K562 (cell line): ENCODE data around the gene RNF144A. TPM values are rescaled to one million over a fixed set of nuclear protein-coding genes. Genes with fewer than 3 reads are reported as not detected.
A peak's percentile ranks its signal among the peaks of the same experiment; 100 is the strongest.
"Not testable (repeated sequence)": the region's sequence is repeated elsewhere in the genome, so short reads cannot be mapped to it uniquely, and the experiment has no call there.

Experiments used
- ATAC-seq: fragments of 200-7000 bp; cut with Tn5 transposase; 3 replicates; pipeline ENCODE4 v1.9.1; 2020; ENCODE audit warnings: moderate library complexity
- BruUV-seq: library from RNA; stranded (reverse); fragments of 400-500 nt; replicated peaks from 2 replicates; lab custom pipeline; 2021; lab: Mats Ljungman, UMichigan
- CTCF ChIA-PET: fragments of 300-600 bp; formaldehyde crosslinking; extraction: SDS; loops from one replicate; lab custom pipeline; 2021; ENCODE audit warnings: low intra/inter-chr PET ratio; lab: Yijun Ruan, JAX
- POLR2A ChIA-PET: fragments of 300-600, 350-650 bp; sonication (Branson Sonifier 250); formaldehyde crosslinking; extraction: SDS; loops from one replicate; lab custom pipeline; 2021; ENCODE audit warnings: antibody characterized with exemption, inconsistent platforms; lab: Yijun Ruan, JAX
- DNase-seq, 4 experiments: peaks; one replicate each; pipeline versions ENCODE4 v3.0.0 to v3.0.0-alpha.2; 2011 to 2018; ENCODE audit warnings: low spot score in 3 of 4, mixed read lengths in 3 of 4; ENCODE audit errors: extremely low read depth in 1 of 4
- FAIRE-seq: peaks from 2 replicates; lab custom pipeline; 2011; peaks lifted over from hg19 to GRCh38; lab: Jason Lieb, UNC
- H2AFZ ChIP-seq: 2 replicates; pipeline ENCODE4 v1.6.0; 2011; ENCODE audit warnings: low read depth, low read length, control low read depth, inconsistent platforms
- H3K27ac ChIP-seq: fragments of 200-600 bp; 3 replicates; pipeline ENCODE4 v1.8.0; 2011; ENCODE audit warnings: low read depth, mild to moderate bottlenecking, control low read depth, inconsistent platforms, low read length, moderate library complexity, mixed read lengths; ENCODE audit errors: extremely low read depth
- H3K27me3 ChIP-seq, 2 experiments: fragments of 300-600 bp in 1 of 2; 2 replicates in 1 of 2; 3 replicates in 1 of 2; pipeline versions ENCODE4 v1.6.0 to v1.8.0; 2011; ENCODE audit warnings: inconsistent platforms in 2 of 2, low read length in 2 of 2, mild to moderate bottlenecking in 1 of 2, mixed read lengths in 1 of 2, moderate library complexity in 1 of 2; ENCODE audit not compliant: control insufficient read depth in 2 of 2, insufficient read depth in 2 of 2
- H3K36me3 ChIP-seq: fragments of 300-600 bp; 3 replicates; pipeline ENCODE4 v1.8.0; 2011; ENCODE audit warnings: mild to moderate bottlenecking, low read length, inconsistent platforms; ENCODE audit not compliant: control insufficient read depth, insufficient read depth
- H3K4me1 ChIP-seq, 2 experiments: fragments of 200-600 bp in 1 of 2; replicated peaks in 1 of 2; 2 replicates in 1 of 2; 3 replicates in 1 of 2; pipeline versions ENCODE4 v1.5.1 to v1.8.0; 2011; ENCODE audit warnings: inconsistent platforms in 2 of 2, low read length in 2 of 2, mild to moderate bottlenecking in 1 of 2, mixed read lengths in 1 of 2, moderate library complexity in 1 of 2; ENCODE audit not compliant: control insufficient read depth in 2 of 2, insufficient read depth in 2 of 2
- H3K4me2 ChIP-seq: 2 replicates; pipeline ENCODE4 v1.6.1; 2011; ENCODE audit warnings: low read length, control low read depth, inconsistent platforms, mixed read lengths; ENCODE audit not compliant: insufficient read depth
- H3K4me3 ChIP-seq: fragments of 200-600 bp; sonication (generic), shearing (Covaris generic); 2 replicates; pipeline ENCODE4 v1.5.1; 2016; ENCODE audit warnings: control low read depth, inconsistent platforms
- H3K79me2 ChIP-seq: fragments of 200-600 bp; 3 replicates; pipeline ENCODE4 v1.8.0; 2011; ENCODE audit warnings: low read length, inconsistent platforms; ENCODE audit not compliant: control insufficient read depth, insufficient read depth
- H3K9ac ChIP-seq, 2 experiments: 2 replicates each; pipeline versions ENCODE4 v1.6.0 to v1.6.1; 2011; ENCODE audit warnings: low read depth in 2 of 2, low read length in 2 of 2, control low read depth in 1 of 2, inconsistent platforms in 1 of 2, mild to moderate bottlenecking in 1 of 2, mixed read lengths in 1 of 2; ENCODE audit not compliant: insufficient read depth in 1 of 2
- H3K9me1 ChIP-seq: one replicate; pipeline ENCODE4 v1.6.0; 2011; ENCODE audit warnings: inconsistent platforms, mild to moderate bottlenecking, low read length, moderate library complexity; ENCODE audit not compliant: control insufficient read depth, insufficient read depth
- H3K9me3 ChIP-seq: replicated peaks from 2 replicates; pipeline ENCODE4 v1.5.1; 2011; ENCODE audit warnings: low read depth, low read length, inconsistent platforms; ENCODE audit not compliant: control insufficient read depth, insufficient read depth
- H4K20me1 ChIP-seq: replicated peaks from 2 replicates; pipeline ENCODE4 v1.6.1; 2011; ENCODE audit warnings: low read length, inconsistent platforms, mixed read lengths; ENCODE audit not compliant: control insufficient read depth, insufficient read depth
- CEBPB ChIP-seq: fragments of 450-650 bp; IDR thresholded peaks from 2 replicates; pipeline ENCODE4 v1.6.1; 2016; ENCODE audit warnings: missing genetic modification characterization, missing compliant biosample characterization
- CEBPG ChIP-seq, 3 experiments: fragments of 200-800 bp in 1 of 3; sonication (Bioruptor generic) in 1 of 3; sonication (generic) in 1 of 3; formaldehyde crosslinking in 1 of 3; IDR thresholded peaks in 2 of 3; conservative IDR thresholded peaks in 1 of 3; 2 replicates each; pipeline versions ENCODE4 v1.6.1 to v1.8.0; 2016 to 2022; ENCODE audit warnings: missing compliant biosample characterization in 2 of 3, missing genetic modification characterization in 2 of 3, mild to moderate bottlenecking in 1 of 3, missing genetic modification reagents in 1 of 3
- STAG1 ChIP-seq: sonication (generic); formaldehyde crosslinking; IDR thresholded peaks from 2 replicates; pipeline ENCODE4 v1.5.0; 2020; ENCODE audit warnings: missing genetic modification reagents, borderline replicate concordance
- TAL1 ChIP-seq: fragments of 450-650 bp; IDR thresholded peaks from 2 replicates; pipeline ENCODE4 v1.6.1; 2016; ENCODE audit warnings: mild to moderate bottlenecking
- TEAD1 ChIP-seq, 2 experiments: fragments of 450-650 bp in 1 of 2; sonication (generic) in 1 of 2; formaldehyde crosslinking; IDR thresholded peaks; 2 replicates each; pipeline versions ENCODE4 v1.4.0 to v1.8.0; 2020 to 2022; ENCODE audit warnings: mild to moderate bottlenecking in 2 of 2, missing genetic modification reagents in 1 of 2
- TRIM25 ChIP-seq: fragments of 450-650 bp; IDR thresholded peaks from 2 replicates; pipeline ENCODE4 v1.7.0; 2016; ENCODE audit warnings: borderline replicate concordance
- ZNF121 ChIP-seq: sonication (generic); formaldehyde crosslinking; conservative IDR thresholded peaks from 2 replicates; pipeline ENCODE4 v1.8.0; 2022; ENCODE audit warnings: missing genetic modification reagents
- ZNF354B ChIP-seq: fragments of 250-450 bp; sonication (Bioruptor Pico); IDR thresholded peaks from 2 replicates; pipeline ENCODE4 v1.4.0; 2020
- ZNF507 ChIP-seq: conservative IDR thresholded peaks from 2 replicates; pipeline ENCODE4 v1.6.1; 2017; ENCODE audit warnings: missing genetic modification characterization, missing compliant biosample characterization
- WGBS: fragments of 100-300 bp; shearing (Covaris generic); methylation state at CpG from one replicate; pipeline ENCODE4 v1.1.6; 2016; ENCODE audit warnings: low coverage, mixed read lengths; ENCODE audit not compliant: insufficient coverage; ENCODE audit errors: missing lambda C conversion rate; 5-methylcytosine and 5-hydroxymethylcytosine counted together
- in situ Hi-C: fragments of 300-500 bp; cut with MboI; formaldehyde crosslinking; loops from 4 replicates; pipeline ENCODE4 v1.15.0; 2018; ENCODE audit warnings: inconsistent platforms, mixed read lengths
- intact Hi-C: fragments of 100-400 bp; cut with micrococcal nuclease; formaldehyde crosslinking; loops from 2 replicates; pipeline ENCODE4 v1.14.2; 2022
- polyA plus RNA-seq, 8 experiments: library from polyadenylated mRNA; depleted of rRNA in 4 of 8; stranded (reverse) in 5 of 8; unstranded in 3 of 8; fragments of >200 nt; fragmentation: Nextera tagmentation in 2 of 8; fragmentation: Illumina TruSeq in 1 of 8; extraction: Ambion mirVana in 2 of 8; extraction: Trizol in 1 of 8; gene quantifications; 2 replicates each; pipeline versions ENCODE4 v1.2.1 to v1.2.3, GENCODE V29; 2011 to 2014; ENCODE audit warnings: inconsistent platforms in 1 of 8, missing spikeins in 1 of 8
- total RNA-seq, 7 experiments: library from RNA; depleted of rRNA in 6 of 7; stranded (reverse); fragments of >200 nt in 6 of 7; fragmentation: Illumina TruSeq in 2 of 7; extraction: Trizol in 2 of 7; gene quantifications; 2 replicates each; pipeline versions ENCODE4 v1.2.1 to v1.2.3, GENCODE V29; 2011 to 2021; ENCODE audit warnings: low replicate concordance in 1 of 7

RNF144A gene
- total and polyA plus RNA-seq, 9 of the 15 experiments (the other 6 are each of a cell fraction or from before 2014, with no cell fraction given) = 0.96 to 11.3 (median 6.2) TPM

- H3K4me2 ChIP-seq, H3K9me1 ChIP-seq, H2AFZ ChIP-seq, ATAC-seq, CTCF ChIA-PET, H4K20me1 ChIP-seq, H3K79me2 ChIP-seq, POLR2A ChIA-PET, BruUV-seq, H3K27me3 ChIP-seq, H3K9me3 ChIP-seq, H3K9ac ChIP-seq, H3K36me3 ChIP-seq, H3K4me3 ChIP-seq, H3K27ac ChIP-seq, FAIRE-seq, DNase-seq, H3K4me1 ChIP-seq, intact Hi-C loops: not testable (repeated sequence)
- 33% methylated on average over 2 of the region's 2 CpGs for WGBS
- in situ Hi-C loops = loop anchor here (5.0 kb wide), 1 partner anchor 60 kb away; no protein-coding TSS in a partner anchor
- TF ChIP-seq ZNF507 (peak; percentile 97), ZNF354B (CRISPR knock-in tag) (peak; percentile 76; the same call in 1 of the 2 replicates)
Observed at GRCh38 chr2:6902581-6902980, 14.6 kb upstream of the RNF144A start.

GRCh38 chr2:6905668-6906067, 11.5 kb upstream of the RNF144A start:
- no peak for FAIRE-seq
- BruUV-seq = no TSS peak
- H3K79me2 ChIP-seq = no peaks in the 10 kb centered on the region
- H3K36me3 ChIP-seq = no peaks in the 10 kb centered on the region
- H3K9ac ChIP-seq = no peak overlapping the region
- no peak overlapping the region for H3K27ac ChIP-seq
- H3K9me1 ChIP-seq = no peaks in the 10 kb centered on the region
- no peak overlapping the region for H3K4me2 ChIP-seq
- DNase-seq = no peak
- in situ Hi-C loops (no loop called here), intact Hi-C loops (no loop called here)
- no peaks in the 10 kb centered on the region for H4K20me1 ChIP-seq
- POLR2A ChIA-PET = interaction anchor here (0.7 to 1.7 kb wide), 3 partner anchors 9 to 18 kb away, joined by 3 to 4 read pairs (median 3); no protein-coding TSS in a partner anchor
- H3K4me1 ChIP-seq = peaks cover 8 to 20% of the 10 kb centered on the region in 2 experiments; a peak in 4 of 5 replicates
- WGBS = 73% methylated on average over 1 of the region's 1 CpG
- no peak for ATAC-seq
- H2AFZ ChIP-seq = no peak overlapping the region
- H3K27me3 ChIP-seq = no peaks in the 10 kb centered on the region
- CTCF ChIA-PET = no interaction called here
- no peaks in the 10 kb centered on the region for H3K9me3 ChIP-seq
- TF ChIP-seq STAG1 (CRISPR knock-in tag) (no peak), TRIM25 (no peak), CEBPG (CRISPR knock-in tag; IDR thresholded peaks at IDR 0.05) (no peak), CEBPG (tag; conservative IDR thresholded peaks at IDR 0.05 in 1 of 2, IDR thresholded peaks at IDR 0.05 in 1 of 2) (peak; percentile 60 to 78), CEBPB (tag) (peak; percentile 71), TAL1 (no peak), TEAD1 (CRISPR knock-in tag; IDR thresholded peaks at IDR 0.05) (no peak), ZNF121 (no peak)
- no peak overlapping the region for H3K4me3 ChIP-seq
